Heart left ventricle (tissue), 16 donors: ENCODE results near the gene MLLT3. TPM values are rescaled to one million over a fixed set of nuclear protein-coding genes. Genes with fewer than 3 reads are reported as not detected.

Experiments
- ATAC-seq, 4 donors: fragments of 200-7000 bp; cut with Tn5 transposase; one replicate each; pipeline ENCODE4 v1.9.1; 2020 to 2022; ENCODE audit warnings: moderate library complexity in 4 of 4, mild to moderate bottlenecking in 3 of 4, moderate number of reproducible peaks in 1 of 4
- DNase-seq, 5 donors: peaks; one replicate each; pipeline ENCODE4 v3.0.0-alpha.2; 2020
- H3K27ac ChIP-seq, 12 donors: fragments of 200-600 bp; sonication (generic) in 4 of 12; one replicate each; pipeline versions ENCODE4 v1.5.0 to v1.8.0; 2016 to 2022; ENCODE audit warnings: mild to moderate bottlenecking in 2 of 12
- H3K27me3 ChIP-seq, 9 donors: fragments of 200-600 bp; sonication (generic) in 2 of 9; one replicate each; pipeline versions ENCODE4 v1.5.1 to v1.8.0; 2016 to 2022; ENCODE audit warnings: mild to moderate bottlenecking in 3 of 9
- H3K36me3 ChIP-seq, 9 donors: fragments of 200-600 bp; sonication (generic) in 2 of 9; one replicate each; pipeline versions ENCODE4 v1.5.0 to v1.8.0; 2018 to 2022; ENCODE audit warnings: mild to moderate bottlenecking in 2 of 9
- H3K4me1 ChIP-seq, 12 donors: fragments of 200-600 bp; sonication (generic) in 4 of 12; one replicate each; pipeline versions ENCODE4 v1.5.0 to v1.8.0; 2016 to 2022; ENCODE audit warnings: mild to moderate bottlenecking in 3 of 12
- H3K4me3 ChIP-seq, 12 donors: fragments of 200-600 bp; sonication (generic) in 4 of 12; one replicate each; pipeline versions ENCODE4 v1.5.0 to v1.8.0; 2017 to 2022; ENCODE audit warnings: mild to moderate bottlenecking in 9 of 12, moderate library complexity in 4 of 12
- H3K9me3 ChIP-seq, 12 donors: fragments of 200-600 bp; sonication (generic) in 4 of 12; one replicate each; pipeline versions ENCODE4 v1.5.0 to v1.8.0; 2016 to 2022; ENCODE audit warnings: mild to moderate bottlenecking in 1 of 12
- CTCF ChIP-seq, 12 donors: fragments of 200-600 bp; sonication (generic) in 4 of 12; IDR thresholded peaks; one replicate each; pipeline versions ENCODE4 v1.5.0 to v1.8.0; 2018 to 2022; ENCODE audit warnings: antibody characterized with exemption in 12 of 12, mild to moderate bottlenecking in 5 of 12
- POLR2A ChIP-seq, 2 donors: fragments of 450-650 bp; IDR thresholded peaks; one replicate each; pipeline ENCODE4 v1.6.1; 2017; ENCODE audit warnings: antibody characterized with exemption in 2 of 2, mild to moderate bottlenecking in 2 of 2, moderate library complexity in 2 of 2
- WGBS, 4 donors: extraction: QIAGEN DNeasy Blood & Tissue Kit in 2 of 4; methylation state at CpG; one replicate each; pipeline versions ENCODE4 v1.1.5 to v1.1.7; 2013 to 2018; 5-methylcytosine and 5-hydroxymethylcytosine counted together
- intact Hi-C, 10 donors: fragments of 100-400 bp; cut with DNase I; formaldehyde crosslinking; loops; one replicate each; pipeline versions ENCODE4 v1.11.1 to v1.14.2; 2022
- polyA plus RNA-seq, 2 donors: library from polyadenylated mRNA; stranded (reverse); fragments of 200-250 nt; gene quantifications; one replicate each; pipeline ENCODE4 v1.2.3, GENCODE V29; 2013
- total RNA-seq, 9 donors: library from RNA; depleted of rRNA in 2 of 9; stranded (reverse); fragments of >200 nt in 2 of 9; fragmentation: NEBNext Ultra II Directional in 3 of 9; extraction: Animal tissue kit (Norgen Biotek cat#: 25700) in 3 of 9; gene quantifications; one replicate each; pipeline versions ENCODE4 v1.1.0 to v1.2.4, GENCODE V29; 2016 to 2023
- donor health status: ischemic (EF 13 %, LVEDD 7.1; RV severe dilation, severe dysfunction).
- donor health status: healthy with polysubstance abuse.
- donor health status: DM: no; HTN: yes; CAD: no.
- donor health status: DM: no; HTN: no; CAD: no.
- donor health status: ischemic (EF 25% LVEDD 6.9; RV normal size, moderate dysfunction).
- donor health status: ischemic (EF 25% LVEDD 5.7; RV mildly dilated, moderate dysfunction).
- donor health status: healthy.
- donor health status: DM: yes; HTN: yes; CAD: no.
- donor health status: ischemic (EF 35%, LVEDD 5.7; RV mildly dilated, moderate dysfunction).
- donor health status: nonischemic (EF 11% LVEDD 7.7; RV severe dilation, severe dysfunction).
- donor health status: DM: yes; HTN: yes; CAD: no.
- donor health status: PGD.
- donor health status: ischemic (EF 29% LVEDD 5.4; RV normal size, mild dysfunction).
- donor health status: nonischemic (EF 23%, LVEDD 6.1; RV moderate dilation, normal function).

Gene MLLT3
- total and polyA plus RNA-seq, 11 donors = 7.5 to 21.0 (median 15.3) TPM

GRCh38 chr9:20557285-20557684 lies 65.0 kb downstream of the MLLT3 start:
- H3K27ac ChIP-seq = no peak overlapping the region
- H3K27me3 ChIP-seq = no peaks in the 10 kb centered on the region
- ATAC-seq (no peak), DNase-seq (no peak)
- H3K9me3 ChIP-seq = no peaks in the 10 kb centered on the region
- H3K4me3 ChIP-seq = no peak overlapping the region
- intact Hi-C loops = loop anchor here in 3 of 10 donors (5.0 to 10.0 kb wide), 2 partner anchors 58 to 65 kb away; partner anchors contain the start of gene MLLT3 (in 1 of the 3)
- H3K36me3 ChIP-seq = no peaks in the 10 kb centered on the region
- WGBS, 4 donors = 98 to 100% (median 100%) methylated on average over 1 of the region's 1 CpG
- no peak for TF ChIP-seq CTCF (IDR thresholded peaks at IDR 0.05)
- TF ChIP-seq POLR2A (IDR thresholded peaks at IDR 0.05) = no peak
- peaks cover 0 to 58% (median 25%) of the 10 kb centered on the region in 12 donors for H3K4me1 ChIP-seq

GRCh38 chr9:20553558-20554149 lies 68.6 kb downstream of the MLLT3 start:
- Histone ChIP-seq H3K27me3 (no peaks in the 10 kb centered on the region), H3K4me3 (no peak overlapping the region), H3K9me3 (no peaks in the 10 kb centered on the region), H3K36me3 (no peaks in the 10 kb centered on the region), H3K4me1 (peaks cover 0 to 58% (median 24%) of the 10 kb centered on the region in 12 donors), H3K27ac (no peak overlapping the region)
- intact Hi-C loops = loop anchor here in 4 of 10 donors (2.0 to 10.0 kb wide), 4 partner anchors 61 to 196 kb away; partner anchors contain the start of gene MLLT3 (in 1 of the 4)
- DNase-seq = no peak
- no peak for TF ChIP-seq POLR2A (IDR thresholded peaks at IDR 0.05)
- no peak for TF ChIP-seq CTCF (IDR thresholded peaks at IDR 0.05)
- ATAC-seq = peak in 1 of 4 donors; percentile 11
- 13 to 41% (median 20%) methylated on average over 1 of the region's 1 CpG for WGBS, 4 donors

GRCh38 chr9:20552874-20553557 lies 69.3 kb downstream of the MLLT3 start:
- no peaks in the 10 kb centered on the region for H3K27me3 ChIP-seq
- H3K4me1 ChIP-seq = peaks cover 0 to 57% (median 22%) of the 10 kb centered on the region in 12 donors
- ATAC-seq = peak in 1 of 4 donors; percentile 42
- 65 to 77% (median 70%) methylated on average over 3 of the region's 3 CpGs for WGBS, 4 donors
- H3K4me3 ChIP-seq = no peak overlapping the region
- no peaks in the 10 kb centered on the region for H3K36me3 ChIP-seq
- intact Hi-C loops = loop anchor here in 4 of 10 donors (2.0 to 10.0 kb wide), 4 partner anchors 62 to 196 kb away; partner anchors contain the start of gene MLLT3 (in 1 of the 4)
- no peak overlapping the region for H3K27ac ChIP-seq
- H3K9me3 ChIP-seq = no peaks in the 10 kb centered on the region
- TF ChIP-seq CTCF (IDR thresholded peaks at IDR 0.05) (peak in 9 of 12 donors; percentile 13 to 47 (median 22)), POLR2A (IDR thresholded peaks at IDR 0.05) (no peak)
- no peak for DNase-seq

- ATAC-seq (no peak), DNase-seq (no peak)
- intact Hi-C loops = loop anchor here in 4 of 10 donors (2.0 to 10.0 kb wide), 4 partner anchors 63 to 195 kb away; partner anchors contain the start of gene MLLT3 (in 1 of the 4)
- 58 to 64% (median 60%) methylated on average over 5 of the region's 5 CpGs for WGBS, 4 donors
- Histone ChIP-seq H3K27me3 (no peaks in the 10 kb centered on the region), H3K4me1 (peaks cover 0 to 51% (median 21%) of the 10 kb centered on the region in 12 donors), H3K36me3 (no peaks in the 10 kb centered on the region), H3K27ac (no peak overlapping the region), H3K9me3 (no peaks in the 10 kb centered on the region), H3K4me3 (no peak overlapping the region)
- TF ChIP-seq CTCF (IDR thresholded peaks at IDR 0.05) = no peak
- no peak for TF ChIP-seq POLR2A (IDR thresholded peaks at IDR 0.05)
Observed at GRCh38 chr9:20551835-20552234, 70.5 kb downstream of the MLLT3 start.
